ENCODE data around the gene SLC35F4. TPM values are rescaled to one million over a fixed set of nuclear protein-coding genes. Genes with fewer than 3 reads are reported as not detected.
A peak's percentile ranks its signal among the peaks of the same experiment; 100 is the strongest.

Gene SLC35F4
- total RNA-seq (not detected), polyA plus RNA-seq (not detected)
- long read RNA-seq, donor 1, result 0 reads
- long read RNA-seq, donor 2, result 0 reads
- long read RNA-seq, donor 3, result 0 reads

DNA sequence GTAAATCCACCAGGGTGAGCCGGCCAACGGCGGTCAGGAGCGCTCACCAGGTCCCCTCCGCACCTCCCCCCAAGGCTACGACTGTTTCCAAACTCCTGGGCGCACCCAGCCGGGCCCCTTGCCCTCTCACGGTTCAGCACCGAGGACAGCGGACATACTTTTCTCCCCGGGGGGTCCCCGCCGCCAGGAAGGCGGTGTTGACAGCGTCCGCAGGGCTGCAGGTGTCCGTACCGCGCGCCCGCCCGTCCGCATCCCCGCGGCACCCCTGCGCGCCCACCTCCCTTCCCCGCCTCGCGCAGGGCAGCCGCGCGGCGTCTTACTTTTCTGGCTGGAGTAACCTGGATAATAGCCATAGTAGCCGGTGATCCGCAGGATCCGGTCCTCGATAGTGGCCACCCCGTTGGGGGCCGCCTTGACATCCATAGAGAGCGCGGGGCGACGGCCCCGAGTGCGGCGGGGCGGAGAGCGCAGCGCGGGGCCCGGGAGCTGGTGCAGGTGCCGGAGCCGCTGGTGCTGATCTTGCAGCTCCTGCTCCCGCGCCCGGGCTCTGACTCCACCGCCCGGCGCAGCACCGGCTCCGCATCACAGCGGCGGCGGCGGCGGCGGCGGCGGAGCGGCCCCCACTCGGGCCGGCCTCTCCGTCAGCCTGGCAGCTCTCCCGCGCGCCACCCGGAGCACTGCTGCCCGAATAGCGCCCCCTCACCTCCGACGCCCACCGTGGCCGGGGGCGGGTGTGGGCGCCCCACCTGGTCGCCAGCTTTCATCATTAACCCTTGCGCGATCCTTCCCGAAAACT, at the start of gene SLC35F4:
Gene SLC35F4 (minus strand): TSS at position 690 of the 796 bp plus-strand sequence.
- TF ChIP-seq, protein P1, sequence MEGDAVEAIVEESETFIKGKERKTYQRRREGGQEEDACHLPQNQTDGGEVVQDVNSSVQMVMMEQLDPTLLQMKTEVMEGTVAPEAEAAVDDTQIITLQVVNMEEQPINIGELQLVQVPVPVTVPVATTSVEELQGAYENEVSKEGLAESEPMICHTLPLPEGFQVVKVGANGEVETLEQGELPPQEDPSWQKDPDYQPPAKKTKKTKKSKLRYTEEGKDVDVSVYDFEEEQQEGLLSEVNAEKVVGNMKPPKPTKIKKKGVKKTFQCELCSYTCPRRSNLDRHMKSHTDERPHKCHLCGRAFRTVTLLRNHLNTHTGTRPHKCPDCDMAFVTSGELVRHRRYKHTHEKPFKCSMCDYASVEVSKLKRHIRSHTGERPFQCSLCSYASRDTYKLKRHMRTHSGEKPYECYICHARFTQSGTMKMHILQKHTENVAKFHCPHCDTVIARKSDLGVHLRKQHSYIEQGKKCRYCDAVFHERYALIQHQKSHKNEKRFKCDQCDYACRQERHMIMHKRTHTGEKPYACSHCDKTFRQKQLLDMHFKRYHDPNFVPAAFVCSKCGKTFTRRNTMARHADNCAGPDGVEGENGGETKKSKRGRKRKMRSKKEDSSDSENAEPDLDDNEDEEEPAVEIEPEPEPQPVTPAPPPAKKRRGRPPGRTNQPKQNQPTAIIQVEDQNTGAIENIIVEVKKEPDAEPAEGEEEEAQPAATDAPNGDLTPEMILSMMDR (IDR thresholded peaks at IDR 0.05), result no peak
- WGBS, 2 donors, result 0 to 1% methylated on average over 66 to 91 of the region's 91 CpGs
- Histone ChIP-seq H3K9me3 (no peaks in the 10 kb centered on the region), H3K27me3 (peaks cover 14 to 80% (median 68%) of the 10 kb centered on the region in 7 donors), H3K27ac (no peak within 1 kb of the TSS), H3K4me3 (peak within 1 kb of the TSS in 9 of 10 donors; percentile 12 to 39 (median 23)), H3K36me3 (no peaks in the 10 kb centered on the region), H3K4me1 (peaks cover 3 to 16% (median 8%) of the 10 kb centered on the region in 9 donors)
- intact Hi-C loops (cut with DNase I), result no loop called here
- ATAC-seq (peak in 4 of 8 donors; percentile 11 to 62 (median 52)), DNase-seq (no peak)

GRCh38 chr14:57909626-57910025, 43.7 kb upstream of the SLC35F4 start:
- intact Hi-C loops (cut with DNase I), result no loop called here
- H3K36me3 ChIP-seq, result no peaks in the 10 kb centered on the region
- DNase-seq, result no peak
- H3K9me3 ChIP-seq, result no peaks in the 10 kb centered on the region
- no peak overlapping the region for H3K27ac ChIP-seq
- H3K27me3 ChIP-seq, result no peaks in the 10 kb centered on the region
- no peak overlapping the region for H3K4me3 ChIP-seq
- TF ChIP-seq, protein P1 (IDR thresholded peaks at IDR 0.05), result no peak
- no peak for ATAC-seq
- H3K4me1 ChIP-seq, result no peaks in the 10 kb centered on the region

DNA sequence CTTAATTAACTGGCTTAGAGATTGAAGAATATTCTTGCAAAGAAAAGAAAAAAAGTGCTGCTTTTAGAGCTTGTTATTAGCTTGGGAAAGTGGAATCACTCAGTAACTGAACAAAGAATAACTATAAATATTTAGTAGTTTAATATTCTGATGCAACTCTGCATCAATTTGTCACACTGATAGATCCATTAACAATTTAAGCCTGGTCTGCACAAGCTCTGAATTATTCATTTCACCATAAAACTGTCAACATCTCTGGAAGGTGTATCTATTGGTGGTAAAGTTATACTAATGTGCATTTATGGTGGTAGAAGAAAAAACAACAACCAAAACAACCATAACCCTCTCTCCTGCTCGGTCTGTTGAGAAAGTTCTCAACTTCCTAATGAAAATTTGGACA, 38.1 kb upstream of the SLC35F4 start:
- no peaks in the 10 kb centered on the region for H3K9me3 ChIP-seq
- intact Hi-C loops (cut with DNase I), result no loop called here
- 58 to 70% methylated on average over 1 of the region's 1 CpG for WGBS, 2 donors
- H3K36me3 ChIP-seq, result no peaks in the 10 kb centered on the region
- H3K4me3 ChIP-seq, result no peak overlapping the region
- TF ChIP-seq, protein P1 (IDR thresholded peaks at IDR 0.05), result no peak
- H3K27ac ChIP-seq, result no peak overlapping the region
- H3K27me3 ChIP-seq, result peaks cover 0 to 13% (median 0%) of the 10 kb centered on the region in 7 donors
- DNase-seq (no peak), ATAC-seq (no peak)
- H3K4me1 ChIP-seq, result no peaks in the 10 kb centered on the region

DNA sequence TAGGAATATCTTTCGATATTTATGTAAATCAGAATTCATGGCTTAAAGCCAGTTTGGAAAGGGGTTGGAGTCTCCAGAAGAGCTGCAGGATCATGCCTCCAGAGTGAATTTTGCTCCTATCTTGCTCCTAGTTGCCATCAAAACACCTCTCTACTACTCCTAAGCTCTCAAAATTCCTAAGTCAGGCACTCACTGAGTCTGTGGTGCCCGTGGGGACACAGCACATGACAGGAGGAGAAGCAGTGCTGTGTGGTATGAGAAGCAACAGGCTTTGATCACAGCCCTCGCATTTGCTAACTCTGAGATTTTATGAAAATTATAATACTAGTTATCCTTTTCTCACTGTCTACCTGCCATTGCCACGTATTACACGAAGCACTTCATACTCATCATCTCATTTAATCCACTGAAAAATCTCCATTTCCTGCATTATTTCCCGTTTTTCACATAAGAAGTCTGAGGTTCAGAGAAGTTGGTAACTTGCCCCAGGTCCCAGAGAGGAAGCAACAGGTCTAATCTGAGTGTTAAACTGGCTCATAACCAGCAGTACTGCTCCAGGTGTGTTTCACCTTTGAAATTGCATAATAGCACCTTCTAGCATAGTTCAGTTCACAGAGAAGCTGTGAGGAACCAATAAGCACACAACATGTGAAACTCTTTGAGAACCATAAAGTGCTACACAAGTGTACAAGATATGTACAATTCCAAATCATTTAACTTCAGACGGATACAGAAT, 33.1 kb upstream of the SLC35F4 start:
- H3K27ac ChIP-seq, result no peak overlapping the region
- ATAC-seq (no peak), DNase-seq (no peak)
- 70 to 73% methylated on average over 7 of the region's 7 CpGs for WGBS, 2 donors
- H3K4me3 ChIP-seq, result no peak overlapping the region
- no peaks in the 10 kb centered on the region for H3K9me3 ChIP-seq
- H3K27me3 ChIP-seq, result peaks cover 0 to 13% (median 0%) of the 10 kb centered on the region in 7 donors
- intact Hi-C loops (cut with DNase I), result no loop called here
- TF ChIP-seq, protein P1 (IDR thresholded peaks at IDR 0.05), result no peak
- H3K36me3 ChIP-seq, result no peaks in the 10 kb centered on the region
- no peaks in the 10 kb centered on the region for H3K4me1 ChIP-seq

Data from heart right ventricle (tissue), 16 donors.